SHP77 (cell line): ENCODE results near the gene SPECC1L.

Experiments used
- DNase-seq, 2 experiments: peaks; one replicate each; lab custom pipeline; 2025; lab: John Stamatoyannopoulos, UW

SPECC1L gene

DNA sequence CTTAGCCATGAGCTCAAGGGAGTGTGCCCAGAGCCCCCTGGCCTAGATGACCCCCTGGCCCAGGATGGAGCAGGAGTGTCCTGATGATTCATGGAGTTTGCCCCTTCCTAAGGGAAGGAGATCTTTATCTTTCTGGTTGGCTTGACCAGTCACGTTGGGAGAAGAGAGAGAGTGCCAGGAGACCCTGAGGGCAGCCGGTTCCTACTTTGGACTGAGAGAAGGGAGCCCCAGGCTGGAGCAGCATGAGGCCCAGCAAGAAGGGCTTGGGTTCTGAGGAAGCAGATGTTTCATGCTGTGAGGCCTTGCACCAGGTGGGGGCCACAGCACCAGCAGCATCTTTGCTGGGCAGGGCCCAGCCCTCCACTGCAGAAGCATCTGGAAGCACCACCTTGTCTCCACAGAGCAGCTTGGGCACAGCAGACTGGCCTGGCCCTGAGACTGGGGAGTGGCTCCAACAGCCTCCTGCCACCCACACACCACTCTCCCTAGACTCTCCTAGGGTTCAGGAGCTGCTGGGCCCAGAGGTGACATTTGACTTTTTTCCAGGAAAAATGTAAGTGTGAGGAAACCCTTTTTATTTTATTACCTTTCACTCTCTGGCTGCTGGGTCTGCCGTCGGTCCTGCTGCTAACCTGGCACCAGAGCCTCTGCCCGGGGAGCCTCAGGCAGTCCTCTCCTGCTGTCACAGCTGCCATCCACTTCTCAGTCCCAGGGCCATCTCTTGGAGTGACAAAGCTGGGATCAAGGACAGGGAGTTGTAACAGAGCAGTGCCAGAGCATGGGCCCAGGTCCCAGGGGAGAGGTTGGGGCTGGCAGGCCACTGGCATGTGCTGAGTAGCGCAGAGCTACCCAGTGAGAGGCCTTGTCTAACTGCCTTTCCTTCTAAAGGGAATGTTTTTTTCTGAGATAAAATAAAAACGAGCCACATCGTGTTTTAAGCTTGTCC, 171.0 kb downstream of the SPECC1L start:
- DNase-seq, result no peak

DNA sequence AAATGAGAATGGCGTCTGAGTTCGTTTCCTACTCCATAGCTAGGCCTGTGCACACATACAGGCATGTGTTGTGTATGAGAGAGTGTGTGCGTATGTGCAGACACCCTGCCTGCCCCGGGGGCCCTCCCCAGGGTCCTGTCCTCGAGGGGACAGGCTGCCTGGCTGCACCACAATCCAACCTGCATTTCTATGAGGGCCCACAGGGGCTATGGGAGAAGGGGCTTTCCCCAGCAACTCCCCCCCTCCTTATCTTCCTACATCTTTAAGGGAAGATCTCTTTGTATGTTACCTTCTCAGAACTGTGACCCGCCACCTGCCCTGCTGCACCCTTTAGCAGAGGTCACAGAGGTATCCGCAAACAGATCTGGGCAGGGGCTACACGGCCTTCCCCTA, 171.7 kb downstream of the SPECC1L start:
- DNase-seq, result no peak

DNA sequence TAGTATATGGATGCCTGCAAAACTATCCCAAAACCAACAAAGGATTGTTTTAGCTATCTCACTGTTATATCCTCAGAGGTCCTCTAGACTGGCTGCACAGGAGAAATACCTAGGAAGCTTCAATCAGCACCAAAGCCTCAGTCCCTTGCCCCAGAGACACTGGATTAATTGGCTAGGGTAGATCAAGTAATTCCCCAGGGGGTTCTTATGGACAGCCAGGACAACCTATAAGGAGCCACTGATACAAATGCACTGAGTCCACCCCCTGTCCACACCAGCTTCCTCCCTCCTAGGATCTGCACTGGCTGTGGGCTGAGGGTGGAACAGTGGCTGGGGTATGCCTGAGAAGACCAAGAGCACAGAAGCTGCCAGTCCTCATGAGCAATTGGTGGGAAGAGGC, 173.0 kb downstream of the SPECC1L start:
- no peak for DNase-seq

DNA sequence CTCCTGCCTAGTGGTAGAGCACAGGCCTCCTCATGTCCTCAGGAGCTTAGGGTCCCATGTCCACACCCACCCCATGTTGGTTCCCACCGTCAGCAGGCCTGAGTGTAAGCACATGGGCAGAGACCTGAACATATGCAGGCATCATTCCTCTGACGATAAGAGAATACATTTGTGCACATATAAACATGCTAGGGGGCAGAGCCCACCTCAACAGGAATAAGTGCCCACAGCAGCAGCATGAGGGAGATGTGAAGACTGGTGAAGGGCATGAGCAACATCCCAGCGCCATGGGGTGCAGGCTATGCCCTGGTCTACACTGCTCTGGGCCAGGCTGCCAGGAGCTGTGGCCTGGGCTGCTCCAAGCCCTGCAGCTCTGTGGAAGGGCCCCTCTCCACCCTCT, 173.6 kb downstream of the SPECC1L start:
- DNase-seq, result no peak

DNA sequence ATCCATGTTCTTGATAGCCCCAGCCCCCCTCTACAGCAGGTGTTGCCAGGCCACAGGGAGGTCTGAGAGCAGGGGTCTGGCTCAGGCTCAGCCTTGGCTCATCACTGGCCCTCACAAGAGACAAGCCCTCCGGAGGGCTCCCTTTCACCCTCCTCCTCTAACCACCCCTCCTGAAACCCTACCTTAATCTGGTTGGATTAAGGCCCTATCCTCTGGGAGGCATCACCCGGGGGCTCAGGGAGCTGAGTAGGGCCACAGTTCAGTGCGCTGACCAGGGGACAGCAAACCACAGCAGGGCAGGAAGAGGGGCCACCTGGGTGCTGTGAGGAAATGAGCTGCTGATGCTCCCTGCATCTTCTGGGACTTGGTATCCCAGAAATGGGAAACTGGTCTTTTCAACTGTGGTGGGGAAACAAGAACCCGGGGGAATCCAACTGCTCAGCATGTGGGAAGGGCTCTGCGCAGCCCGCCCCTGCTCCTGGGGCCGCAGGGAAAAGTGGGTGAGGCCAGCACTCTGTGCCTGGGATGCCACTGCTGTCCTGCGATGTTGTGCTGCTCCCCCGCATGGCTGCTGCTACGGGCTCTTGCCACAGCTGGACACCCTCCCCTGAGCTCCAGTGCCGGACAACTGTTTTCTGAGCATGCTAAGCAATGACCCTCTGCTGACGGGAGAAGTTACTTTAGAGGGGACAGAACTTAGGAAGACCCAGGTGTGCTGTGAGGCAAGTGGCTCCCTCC, 174.3 kb downstream of the SPECC1L start:
- no peak for DNase-seq

DNA sequence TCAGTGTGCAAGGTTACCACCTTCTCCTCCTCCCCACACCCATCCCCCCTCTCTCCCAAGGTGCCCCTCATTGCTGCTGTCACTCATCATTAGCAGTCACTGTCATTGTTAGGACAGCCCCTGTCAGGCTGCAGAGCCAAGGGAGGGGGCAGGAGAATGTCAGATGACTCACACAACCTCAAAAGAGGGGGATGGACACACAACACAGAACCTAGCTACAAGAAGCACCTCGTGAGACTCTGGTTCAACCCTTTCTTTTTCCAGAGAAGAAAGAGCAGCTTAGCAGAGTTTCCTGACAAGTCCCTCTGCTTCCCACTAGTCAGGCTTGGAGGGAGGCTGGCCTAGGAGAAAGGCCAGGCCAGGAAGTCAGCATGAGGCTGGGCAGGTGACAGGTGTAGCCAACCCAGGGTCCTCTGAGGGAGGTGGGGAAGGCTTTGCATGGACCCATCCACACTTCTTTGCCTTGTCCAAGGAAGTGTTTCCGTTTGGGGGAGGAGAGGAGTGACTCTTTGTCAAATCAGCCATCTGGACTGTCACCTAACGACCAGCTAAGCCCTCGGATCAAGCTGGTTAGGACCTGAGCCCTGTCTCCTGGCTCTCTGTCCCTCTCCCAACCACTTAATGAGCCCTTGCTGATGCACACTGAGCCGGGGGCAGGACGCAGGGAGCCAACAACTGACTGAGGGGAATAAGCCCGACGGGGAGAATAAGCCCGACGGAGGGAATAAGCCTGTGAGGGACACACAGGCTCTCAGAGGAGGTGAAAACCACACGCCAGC, 175.0 kb downstream of the SPECC1L start:
- DNase-seq, result no peak

DNA sequence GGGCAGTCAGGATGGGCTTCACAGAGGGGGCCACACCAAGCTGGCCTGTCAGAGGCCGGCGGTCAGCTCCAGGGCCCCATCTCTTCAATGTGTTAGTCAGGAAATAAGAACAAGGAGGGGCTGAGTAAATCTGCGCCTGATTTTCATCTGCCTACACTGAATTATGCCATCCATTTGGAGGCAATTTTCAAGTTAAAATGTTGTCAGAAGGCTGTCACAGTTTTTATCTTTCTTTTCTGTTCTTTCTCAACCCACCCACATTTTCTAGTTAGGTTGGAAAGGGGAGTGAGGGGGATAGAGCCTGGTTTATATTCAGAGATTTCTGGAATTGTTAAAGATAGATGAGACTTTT, 175.6 kb downstream of the SPECC1L start:
- DNase-seq, result no peak

DNA sequence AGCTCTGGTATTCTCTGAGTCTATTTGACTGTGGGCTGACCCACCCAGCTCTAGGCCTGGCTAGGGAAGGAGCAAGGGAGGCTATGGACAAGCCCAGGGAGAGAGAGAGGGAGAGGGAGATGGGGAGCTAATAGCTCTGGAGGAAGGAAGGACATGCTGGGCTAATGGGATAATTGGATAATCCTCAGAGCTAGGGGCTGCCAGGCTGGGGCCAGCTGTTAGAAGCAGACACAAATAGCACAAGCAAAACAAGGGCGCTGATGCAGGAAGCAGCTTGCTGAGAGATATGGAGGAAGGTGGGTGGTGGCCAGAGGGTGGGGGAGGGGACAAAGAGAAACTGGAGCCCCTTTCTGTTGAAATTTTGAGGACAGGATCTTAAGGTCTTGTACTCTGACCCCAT, 180.0 kb downstream of the SPECC1L start:
- DNase-seq, result no peak

DNA sequence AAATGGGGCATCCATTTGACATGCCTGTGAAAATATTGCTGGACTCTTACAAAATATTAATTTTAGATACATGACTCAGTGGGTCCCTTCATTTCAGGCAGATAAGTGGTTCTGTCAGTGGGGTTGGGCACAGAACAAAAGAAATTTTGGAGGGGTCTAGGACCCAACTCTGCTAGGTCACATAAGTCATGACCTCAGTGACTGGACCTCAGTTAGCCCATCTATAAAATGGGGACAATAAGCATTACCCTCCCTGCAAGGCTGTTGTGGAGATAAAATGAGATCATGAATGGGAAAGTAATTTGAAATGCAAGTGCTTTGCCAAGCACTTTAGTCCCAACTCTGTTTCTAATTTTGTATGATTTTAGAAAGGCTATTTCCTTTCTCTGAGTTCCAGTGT, 180.5 kb downstream of the SPECC1L start:
- no peak for DNase-seq

DNA sequence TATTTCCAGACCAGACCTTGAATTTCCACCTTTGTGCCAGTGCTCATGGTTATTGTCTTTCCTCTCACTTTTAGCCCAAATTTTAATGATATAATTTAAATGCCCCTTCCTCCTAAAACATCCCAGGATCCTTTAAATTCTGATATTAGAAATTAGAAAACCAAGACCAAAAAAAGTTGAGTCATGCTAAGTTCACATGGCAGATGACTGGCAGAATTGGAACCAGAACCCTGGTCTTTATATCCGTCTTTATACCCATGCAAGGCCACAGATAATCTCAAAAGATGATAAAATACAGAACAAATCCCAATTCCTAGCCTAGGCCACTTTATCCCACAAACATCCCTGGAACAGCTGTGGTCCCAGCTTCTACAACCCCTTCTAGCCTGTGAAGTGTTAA, 183.2 kb downstream of the SPECC1L start:
- DNase-seq, result no peak

DNA sequence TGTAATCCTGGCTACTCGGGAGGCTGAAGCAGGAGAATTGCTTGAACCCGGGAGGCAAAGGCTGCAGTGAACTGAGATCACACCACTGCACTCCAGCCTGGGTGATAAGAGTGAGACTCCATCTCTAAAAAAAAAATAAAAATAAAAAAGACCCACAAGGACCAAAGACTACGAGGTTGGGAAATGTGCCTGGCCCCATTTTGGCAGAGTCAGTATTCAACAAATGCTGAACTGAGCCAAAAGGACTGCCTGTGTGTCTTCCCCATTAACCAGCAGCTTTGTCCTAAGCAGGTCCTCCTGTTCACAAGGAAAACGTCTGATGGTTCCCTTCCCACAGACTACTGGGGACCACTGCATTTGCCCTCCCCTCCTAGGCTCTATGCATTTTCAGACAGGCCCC, 184.4 kb downstream of the SPECC1L start:
- no peak for DNase-seq

DNA sequence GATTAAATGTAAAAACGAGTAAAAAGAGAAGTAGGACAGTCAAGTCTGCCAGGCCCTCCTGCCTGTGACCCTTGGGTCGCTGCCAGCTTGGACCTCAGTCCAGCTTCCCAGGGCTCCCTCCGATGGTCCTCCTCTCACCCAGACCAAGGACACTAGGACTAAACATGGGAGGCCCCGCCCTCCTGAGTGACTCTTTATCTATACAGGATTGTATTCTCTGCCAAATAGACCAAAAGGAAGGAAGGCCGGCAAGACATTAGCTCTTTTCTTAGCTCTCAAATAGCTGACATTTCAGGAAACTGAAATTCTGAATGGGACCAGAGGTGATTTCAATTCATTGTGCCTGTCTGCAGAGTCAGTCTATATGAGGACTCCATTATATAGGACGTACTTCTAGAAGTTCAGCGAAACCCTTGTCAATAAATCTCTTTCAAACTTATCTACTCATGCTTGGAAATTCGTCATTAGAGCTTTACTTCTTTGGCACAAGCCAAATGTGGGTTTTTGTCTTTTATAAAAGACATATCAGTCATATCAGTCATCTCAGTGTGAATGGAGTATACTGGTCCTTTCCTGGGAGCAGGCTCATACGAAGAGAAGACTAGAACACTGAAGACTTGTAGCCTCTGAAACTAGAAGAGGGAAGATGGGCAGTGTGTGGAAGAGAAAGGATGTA, 185.3 kb downstream of the SPECC1L start:
- DNase-seq, result no peak

DNA sequence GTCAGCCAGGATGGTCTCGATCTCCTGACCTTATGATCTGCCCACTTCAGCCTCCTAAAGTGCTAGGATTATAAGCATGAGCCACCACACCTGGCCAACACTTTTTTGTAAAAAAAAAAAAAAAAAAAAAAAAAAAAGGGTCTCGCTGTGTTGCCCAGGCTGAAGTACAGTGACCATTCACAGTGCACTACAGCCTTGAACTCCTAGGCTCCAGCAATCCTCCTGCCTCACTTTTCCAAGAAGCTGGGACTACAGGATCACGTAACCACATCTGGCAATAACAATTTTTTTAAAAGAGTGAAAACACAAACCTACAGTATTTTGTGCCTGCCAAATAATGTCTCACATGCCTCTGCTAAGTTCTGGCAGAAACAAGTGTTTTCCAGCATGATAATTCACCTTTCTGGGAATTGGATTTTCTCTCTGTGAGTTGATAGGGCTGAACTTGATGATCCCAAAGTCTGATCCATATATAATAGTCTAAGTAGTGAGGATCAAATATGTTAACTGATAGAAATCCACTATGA, 187.3 kb downstream of the SPECC1L start:
- DNase-seq, result no peak

DNA sequence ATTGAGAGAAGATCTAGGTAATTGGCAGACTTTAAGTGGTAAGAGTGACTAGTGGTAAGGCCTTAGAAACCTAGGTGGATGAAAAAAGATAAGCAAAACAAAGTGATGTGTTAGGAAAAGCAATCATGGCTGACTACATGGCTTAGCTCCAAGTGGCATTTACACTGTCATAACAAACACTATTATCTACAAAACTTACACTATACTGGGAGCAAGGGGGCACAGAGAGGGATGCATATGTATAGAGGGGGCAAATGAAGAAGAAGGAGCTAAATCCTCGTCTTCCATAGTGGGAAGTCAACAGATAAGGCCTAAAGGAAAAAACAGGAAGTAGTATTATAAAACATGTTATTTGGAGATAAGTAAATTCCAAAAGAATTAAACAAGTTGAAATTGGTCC, 189.3 kb downstream of the SPECC1L start:
- DNase-seq, result no peak

DNA sequence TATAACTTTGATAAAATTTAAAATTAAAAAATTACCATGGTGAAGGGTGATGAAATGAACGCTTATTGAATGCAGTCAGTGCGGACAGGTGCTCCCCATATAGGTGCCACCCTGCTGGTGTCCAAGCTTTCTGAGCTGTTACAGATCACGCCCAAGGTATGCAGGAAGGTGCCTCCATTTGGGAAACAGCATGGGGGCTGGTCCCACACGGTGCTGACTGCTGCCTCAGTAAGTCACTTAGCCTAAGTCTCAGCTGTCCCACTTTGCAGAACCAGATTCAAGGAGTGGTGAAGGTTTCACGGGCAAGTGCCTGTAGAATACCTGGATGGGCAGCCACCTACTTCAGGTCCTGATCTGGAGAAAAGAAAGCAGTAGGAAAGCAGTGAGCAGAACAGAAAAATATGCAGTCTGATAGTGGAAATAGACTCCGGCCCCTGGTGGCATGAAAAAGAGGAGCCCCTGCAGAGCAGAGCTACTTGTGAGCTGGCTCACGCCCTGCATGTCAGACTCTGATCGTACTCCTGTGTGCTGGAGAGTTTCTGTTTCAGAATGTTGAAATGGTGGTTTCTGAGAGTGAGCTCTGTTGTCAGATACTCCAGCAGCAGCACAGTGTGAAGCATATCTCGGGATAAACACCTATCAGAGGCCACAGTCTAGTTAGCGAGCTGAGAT, 189.9 kb downstream of the SPECC1L start:
- DNase-seq, result no peak

DNA sequence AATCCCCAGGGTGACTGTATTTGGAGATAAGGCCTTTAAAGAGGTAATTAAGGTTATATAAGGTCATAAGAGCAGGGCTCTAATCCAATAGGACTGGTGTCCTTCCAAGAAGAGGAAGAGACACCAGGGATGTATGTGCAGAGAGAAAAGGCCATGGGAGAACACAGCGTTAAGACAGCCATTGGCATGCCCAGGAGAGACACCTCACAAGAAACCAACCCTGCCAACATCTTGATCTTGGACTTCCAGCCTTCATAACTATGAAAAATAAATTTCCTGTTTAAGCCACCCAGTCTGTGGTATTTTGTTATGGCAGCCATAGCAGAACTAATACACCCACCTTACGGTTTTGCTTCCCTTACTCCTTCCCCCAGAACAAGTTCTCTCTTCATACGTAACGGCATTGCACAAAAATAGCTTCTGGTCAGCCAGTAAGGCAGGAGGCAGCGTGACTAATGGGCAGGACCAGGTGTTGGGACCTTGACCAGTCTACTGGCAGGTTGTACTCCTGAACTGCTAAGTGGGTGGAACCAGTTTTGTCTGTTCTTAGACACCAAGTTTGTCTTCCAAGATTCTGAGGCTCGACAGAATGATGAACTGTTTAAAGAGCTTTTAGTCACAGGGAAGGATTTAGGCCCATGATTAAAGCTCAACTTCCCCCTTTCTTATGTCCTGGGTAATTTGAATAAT, 192.6 kb downstream of the SPECC1L start:
- no peak for DNase-seq

DNA sequence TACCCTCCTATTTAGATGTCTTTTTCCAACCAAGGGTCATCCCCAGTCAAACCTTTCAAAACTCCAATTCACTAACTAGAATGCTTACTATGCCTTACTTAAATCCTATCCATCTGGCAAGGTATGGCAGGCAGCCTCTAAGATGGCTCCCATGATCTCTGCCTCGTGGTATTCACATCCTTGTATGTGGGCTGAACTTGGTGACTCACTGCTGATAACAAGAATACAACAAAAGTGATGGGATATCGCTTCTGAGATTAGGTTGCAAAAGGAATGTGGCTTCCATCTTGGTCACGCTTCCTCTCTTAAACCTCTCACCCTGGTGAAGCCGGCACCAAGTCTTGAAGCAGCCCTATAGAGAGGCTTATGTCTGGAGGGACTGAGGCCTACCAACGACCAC, 194.9 kb downstream of the SPECC1L start:
- no peak for DNase-seq

DNA sequence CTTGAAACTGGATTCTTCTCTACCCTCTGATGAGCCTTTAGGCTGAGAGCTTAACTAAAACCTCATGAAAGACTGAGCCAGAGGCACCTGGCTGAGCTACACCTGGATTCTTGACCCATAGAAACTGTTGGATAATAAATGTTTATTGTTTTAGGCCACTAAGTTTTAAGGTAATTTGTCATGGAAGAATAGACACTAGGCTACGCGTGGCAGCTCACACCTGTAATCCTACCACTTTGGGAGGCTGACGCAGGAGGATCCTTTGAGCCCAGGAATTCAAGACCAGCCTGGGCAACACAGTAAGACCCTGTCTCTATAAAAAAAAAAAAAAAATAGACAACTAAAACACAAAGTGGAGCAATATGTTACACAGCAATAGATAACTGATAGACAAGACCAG, 195.3 kb downstream of the SPECC1L start:
- no peak for DNase-seq

DNA sequence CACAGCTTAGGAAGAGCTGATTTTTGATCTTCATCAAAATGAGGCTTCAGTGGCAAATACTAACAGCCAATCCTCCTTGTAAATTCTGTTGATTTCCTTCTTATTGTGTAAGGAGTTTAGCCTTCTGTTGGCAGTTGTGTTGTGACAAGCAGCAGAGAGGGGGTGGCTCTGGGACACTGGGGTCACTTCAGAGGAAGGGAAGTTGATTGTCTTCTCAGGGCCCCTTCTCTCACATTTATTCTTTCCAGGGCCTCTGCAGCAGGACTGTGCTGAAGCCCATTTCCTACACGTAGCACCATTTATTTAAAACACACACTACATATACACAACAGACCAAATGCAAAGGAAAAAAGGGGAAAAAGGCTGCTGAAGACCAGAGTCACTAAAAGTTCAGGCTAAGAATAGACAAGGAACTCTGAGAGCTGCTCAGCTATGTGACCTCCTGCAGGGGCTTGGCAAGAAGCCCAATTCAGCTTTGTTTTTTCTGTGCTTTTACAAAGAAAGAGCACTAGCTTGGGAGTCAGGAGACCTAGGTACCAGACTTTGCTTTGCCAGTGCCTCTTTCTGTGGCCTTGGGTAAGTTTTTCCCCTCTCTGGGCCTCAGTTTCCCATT, 196.2 kb downstream of the SPECC1L start:
- no peak for DNase-seq

DNA sequence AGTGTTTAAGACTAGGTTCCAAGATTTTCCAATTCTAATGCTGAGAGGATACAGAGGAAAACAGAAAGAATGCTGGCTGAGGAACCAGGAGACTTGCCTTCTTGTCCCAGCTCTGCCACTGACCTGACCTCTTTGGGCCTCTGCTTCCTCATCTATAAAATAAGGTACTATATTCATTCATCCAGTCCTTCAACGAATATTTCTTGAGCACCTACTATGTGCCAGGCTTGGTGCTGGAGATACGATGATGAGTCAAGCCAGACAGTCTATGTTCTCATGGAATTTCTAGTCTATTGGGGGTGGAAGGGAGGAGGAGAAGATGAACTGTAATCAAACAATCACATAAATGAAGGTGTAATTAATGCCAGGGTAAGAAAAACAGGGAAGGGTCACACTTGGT, 196.7 kb downstream of the SPECC1L start:
- DNase-seq, result no peak
